GM19452 (cell line): Measurements from ENCODE around the gene WASF2.
A peak's percentile ranks its signal among the peaks of the same experiment; 100 is the strongest.
"Not testable (repeated sequence)": the region's sequence is repeated elsewhere in the genome, so short reads cannot be mapped to it uniquely, and the experiment has no call there.

Experiments
- ATAC-seq: cut with Tn5 transposase; IDR thresholded peaks from one replicate; pipeline ENCODE4 v1.9.1; 2021; ENCODE audit not compliant: unreplicated experiment

Gene WASF2

GRCh38 chr1:27499142-27499541 is 9.2 kb upstream of the WASF2 start:
- ATAC-seq: no peak

- ATAC-seq: no peak
Measured at GRCh38 chr1:27496604-27497155, 6.7 kb upstream of the WASF2 start.

GRCh38 chr1:27492796-27493195 is 2.8 kb upstream of the WASF2 start:
- ATAC-seq: no peak

- no peak for ATAC-seq
Measured at GRCh38 chr1:27491748-27492700, 2.1 kb upstream of the WASF2 start.

GRCh38 chr1:27489501-27489972 is 430 bp downstream of the WASF2 start:
- ATAC-seq: peak; percentile 25

GRCh38 chr1:27487966-27488884 is 1.7 kb downstream of the WASF2 start:
- no peak for ATAC-seq

- ATAC-seq: no peak
Measured at GRCh38 chr1:27485363-27485762, 4.6 kb downstream of the WASF2 start.

GRCh38 chr1:27483659-27484058 is 6.3 kb downstream of the WASF2 start:
- no peak for ATAC-seq

- ATAC-seq: no peak
Measured at GRCh38 chr1:27481994-27482620, 7.9 kb downstream of the WASF2 start.

GRCh38 chr1:27478098-27478497 is 11.9 kb downstream of the WASF2 start:
- no peak for ATAC-seq

GRCh38 chr1:27476237-27476636 is 13.7 kb downstream of the WASF2 start:
- ATAC-seq: no peak

- ATAC-seq: no peak
Measured at GRCh38 chr1:27475720-27476119, 14.2 kb downstream of the WASF2 start.

- ATAC-seq: no peak
Measured at GRCh38 chr1:27473755-27474154, 16.2 kb downstream of the WASF2 start.

GRCh38 chr1:27472098-27472497 is 17.9 kb downstream of the WASF2 start:
- not testable (repeated sequence) for ATAC-seq

- ATAC-seq: no peak
Measured at GRCh38 chr1:27471477-27471876, 18.5 kb downstream of the WASF2 start.

GRCh38 chr1:27469334-27469733 is 20.6 kb downstream of the WASF2 start:
- ATAC-seq: no peak

GRCh38 chr1:27468378-27468777 is 21.6 kb downstream of the WASF2 start:
- ATAC-seq: not testable (repeated sequence)

GRCh38 chr1:27464926-27465647 is 24.9 kb downstream of the WASF2 start:
- no peak for ATAC-seq

- ATAC-seq: not testable (repeated sequence)
Measured at GRCh38 chr1:27463916-27464315, 26.1 kb downstream of the WASF2 start.

- not testable (repeated sequence) for ATAC-seq
Measured at GRCh38 chr1:27458521-27458920, 31.4 kb downstream of the WASF2 start.
